Measurements from ENCODE around the gene OR10P1.
"Not testable (repeated sequence)": the region's sequence is repeated elsewhere in the genome, so short reads cannot be mapped to it uniquely, and the experiment has no call there.

OR10P1 gene, protein sequence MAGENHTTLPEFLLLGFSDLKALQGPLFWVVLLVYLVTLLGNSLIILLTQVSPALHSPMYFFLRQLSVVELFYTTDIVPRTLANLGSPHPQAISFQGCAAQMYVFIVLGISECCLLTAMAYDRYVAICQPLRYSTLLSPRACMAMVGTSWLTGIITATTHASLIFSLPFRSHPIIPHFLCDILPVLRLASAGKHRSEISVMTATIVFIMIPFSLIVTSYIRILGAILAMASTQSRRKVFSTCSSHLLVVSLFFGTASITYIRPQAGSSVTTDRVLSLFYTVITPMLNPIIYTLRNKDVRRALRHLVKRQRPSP

DNA sequence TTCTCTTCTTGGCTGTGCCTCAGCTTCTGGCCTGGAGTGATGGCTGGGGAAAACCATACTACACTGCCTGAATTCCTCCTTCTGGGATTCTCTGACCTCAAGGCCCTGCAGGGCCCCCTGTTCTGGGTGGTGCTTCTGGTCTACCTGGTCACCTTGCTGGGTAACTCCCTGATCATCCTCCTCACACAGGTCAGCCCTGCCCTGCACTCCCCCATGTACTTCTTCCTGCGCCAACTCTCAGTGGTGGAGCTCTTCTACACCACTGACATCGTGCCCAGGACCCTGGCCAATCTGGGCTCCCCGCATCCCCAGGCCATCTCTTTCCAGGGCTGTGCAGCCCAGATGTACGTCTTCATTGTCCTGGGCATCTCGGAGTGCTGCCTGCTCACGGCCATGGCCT lies at the start of gene OR10P1:
TSS of gene OR10P1 (plus strand) at position 40 of the 400 bp plus-strand sequence. CDS start at position 40, 0 bp downstream.
- DNase-seq (ENCODE audit: low read depth), result no peak

DNA sequence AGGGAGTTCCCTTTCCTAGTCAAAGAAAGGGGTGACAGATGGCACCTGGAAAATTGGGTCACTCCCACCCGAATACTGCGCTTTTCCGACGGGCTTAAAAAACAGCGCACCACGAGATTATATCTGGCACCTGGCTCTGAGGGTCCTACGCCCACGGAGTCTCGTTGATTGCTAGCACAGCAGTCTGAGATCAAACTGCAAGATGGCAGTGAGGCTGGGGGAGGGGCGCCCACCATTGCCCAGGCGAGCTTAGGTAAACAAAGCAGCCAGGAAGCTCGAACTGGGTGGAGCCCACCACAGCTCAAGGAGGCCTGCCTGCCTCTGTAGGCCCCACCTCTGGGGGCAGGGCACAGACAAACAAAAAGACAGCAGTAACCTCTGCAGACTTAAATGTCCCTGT lies 46.5 kb upstream of the OR10P1 start:
- not testable (repeated sequence) for DNase-seq (ENCODE audit: low read depth)

DNA sequence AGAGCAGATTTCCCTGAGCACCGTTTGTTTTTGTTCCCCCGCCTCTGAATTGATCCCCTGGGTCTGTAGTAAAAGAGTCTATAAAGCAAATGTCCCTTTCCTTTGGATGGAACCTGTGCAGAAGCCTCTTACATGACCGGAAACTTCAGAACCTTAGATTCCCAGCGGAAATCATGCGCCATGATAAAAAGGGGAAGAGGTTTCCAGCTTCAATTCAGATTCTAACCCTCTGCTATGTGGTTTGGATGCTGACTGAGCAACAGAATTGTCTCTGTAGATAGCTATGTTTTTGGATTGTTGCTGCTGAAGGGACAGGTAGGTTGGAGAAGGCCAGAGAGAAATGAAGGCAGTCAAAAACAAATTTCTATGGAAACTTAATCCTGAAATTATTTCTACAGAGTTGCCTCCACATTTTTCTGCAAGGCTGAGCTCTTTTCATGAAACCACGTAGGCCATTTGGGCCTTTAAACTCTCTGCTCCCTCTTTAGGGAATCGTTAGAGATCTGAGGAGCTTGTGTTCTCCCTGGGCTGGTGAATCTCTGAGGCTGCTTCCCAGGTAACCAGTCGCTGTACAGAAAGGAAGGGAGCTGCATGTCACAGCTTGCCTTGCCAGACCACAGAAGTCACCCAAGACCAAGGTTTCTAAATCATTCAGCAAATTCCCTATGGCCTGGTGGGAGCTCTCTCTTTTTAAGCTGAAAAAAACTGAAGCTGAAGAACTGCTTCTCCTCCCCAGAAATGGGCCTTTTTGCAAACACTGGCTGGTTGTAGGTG lies 28.7 kb upstream of the OR10P1 start:
- DNase-seq (ENCODE audit: low read depth), result no peak

DNA sequence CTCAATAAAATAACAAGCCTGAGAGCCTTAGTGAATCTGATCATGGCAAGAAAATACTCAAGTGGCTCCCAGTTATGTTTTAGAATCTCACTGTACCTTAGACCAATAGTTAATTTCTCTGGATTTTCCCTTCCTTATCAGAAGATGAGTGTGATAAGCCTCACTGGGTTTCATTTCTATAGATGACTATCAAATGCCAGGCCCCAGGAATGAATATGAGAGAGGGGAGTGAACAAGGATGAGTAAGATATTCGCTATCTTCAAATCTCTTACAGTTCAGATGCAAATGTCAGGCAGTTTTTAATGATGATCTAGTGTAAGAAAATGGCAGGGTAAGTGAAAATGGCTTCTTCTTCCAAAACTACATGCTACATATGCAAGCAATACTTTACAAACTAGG lies 26.1 kb upstream of the OR10P1 start:
- DNase-seq (ENCODE audit: low read depth), result no peak

DNA sequence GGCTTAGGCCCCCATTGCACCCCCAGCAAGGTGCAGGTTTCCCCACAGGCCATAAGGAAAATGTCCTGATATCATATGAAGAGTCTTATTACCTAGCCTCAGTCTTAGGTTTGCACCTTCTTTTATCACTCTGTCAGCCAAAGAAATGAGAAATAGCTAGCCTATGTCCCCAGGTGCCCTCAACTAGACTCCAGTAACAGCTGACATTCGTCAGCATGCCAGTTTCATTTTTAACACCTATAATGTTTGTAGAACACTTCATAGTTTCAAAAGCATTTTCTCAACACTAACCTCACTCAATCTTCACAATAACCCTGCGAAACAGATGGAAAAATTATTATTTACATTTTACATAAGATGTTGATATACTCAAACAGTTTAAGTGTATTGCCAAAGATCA lies 24.0 kb upstream of the OR10P1 start:
- no peak for DNase-seq (ENCODE audit: low read depth)

DNA sequence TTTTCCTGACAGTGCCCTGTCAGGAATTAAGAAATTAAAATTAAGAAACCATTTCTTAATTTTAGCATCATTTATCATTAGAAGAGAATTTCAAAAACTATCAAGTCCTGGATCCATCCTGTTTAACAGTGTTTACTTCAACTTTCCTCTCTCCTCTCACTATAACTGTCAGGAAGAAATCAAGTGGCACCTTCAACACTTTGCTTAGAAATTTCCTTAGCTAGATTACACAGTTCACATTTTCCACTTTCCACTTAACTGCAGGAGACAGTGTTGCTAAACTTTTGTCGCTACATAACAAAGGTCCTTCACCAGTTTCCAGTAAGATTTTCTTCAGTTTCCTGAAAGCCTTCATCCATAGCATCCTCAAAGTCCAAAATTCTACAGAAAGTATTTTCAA lies 21.9 kb upstream of the OR10P1 start:
- DNase-seq (ENCODE audit: low read depth), result no peak

DNA sequence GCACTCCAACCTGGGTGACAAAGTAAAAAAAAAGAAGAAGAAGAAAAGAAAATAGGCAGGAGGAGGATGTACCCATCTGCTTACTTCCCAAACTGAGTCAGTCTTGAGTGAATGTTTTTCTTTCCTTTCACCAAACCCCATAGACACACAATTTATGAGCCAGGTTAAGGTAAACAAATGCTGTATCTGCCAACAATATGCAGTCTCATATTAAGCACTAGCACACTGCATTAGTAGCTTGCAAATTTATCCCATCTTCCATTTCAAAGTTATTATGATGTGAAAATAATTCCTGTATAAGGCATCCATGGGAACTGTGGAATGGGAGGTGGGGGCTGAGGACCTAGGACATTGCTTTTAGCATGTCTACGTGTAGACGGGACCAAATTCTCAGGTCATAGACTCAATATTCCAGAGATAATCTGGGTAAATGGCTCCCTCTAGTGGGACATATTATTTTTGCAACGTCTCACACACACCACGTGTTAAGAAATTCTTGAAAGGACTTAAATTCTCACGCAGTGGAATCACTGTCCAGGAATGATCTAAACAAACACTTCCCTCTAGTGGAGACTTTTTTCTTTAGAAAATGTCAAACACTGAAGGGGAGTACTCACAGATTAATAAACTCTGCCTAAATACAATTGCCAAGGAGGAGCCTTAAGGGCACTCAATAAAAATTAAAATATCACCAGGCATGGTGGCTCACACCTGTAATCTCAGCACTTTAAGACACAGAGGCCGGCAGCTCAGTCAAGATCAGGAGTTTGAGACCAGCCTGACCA lies 17.1 kb upstream of the OR10P1 start:
- peak; percentile 93 for DNase-seq (ENCODE audit: low read depth)

DNA sequence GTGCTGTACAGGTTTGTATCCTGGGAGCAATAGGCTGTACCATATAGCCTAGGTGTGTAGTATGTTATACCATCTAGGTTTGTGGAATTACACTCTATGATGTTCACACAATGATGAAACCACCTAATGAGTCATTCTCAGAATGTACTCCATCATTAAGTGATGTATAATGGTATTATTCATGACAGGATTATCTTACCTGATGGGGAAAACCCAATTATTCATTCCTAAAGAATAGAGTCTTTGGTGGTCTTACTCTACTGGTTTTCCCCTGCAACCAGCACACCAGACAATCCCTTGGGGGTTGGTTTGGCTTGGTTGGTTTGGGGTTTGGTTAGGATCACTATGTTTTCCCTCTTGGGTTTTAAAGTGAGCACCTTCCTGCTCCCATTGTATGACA lies 12.6 kb upstream of the OR10P1 start:
- no peak for DNase-seq (ENCODE audit: low read depth)

DNA sequence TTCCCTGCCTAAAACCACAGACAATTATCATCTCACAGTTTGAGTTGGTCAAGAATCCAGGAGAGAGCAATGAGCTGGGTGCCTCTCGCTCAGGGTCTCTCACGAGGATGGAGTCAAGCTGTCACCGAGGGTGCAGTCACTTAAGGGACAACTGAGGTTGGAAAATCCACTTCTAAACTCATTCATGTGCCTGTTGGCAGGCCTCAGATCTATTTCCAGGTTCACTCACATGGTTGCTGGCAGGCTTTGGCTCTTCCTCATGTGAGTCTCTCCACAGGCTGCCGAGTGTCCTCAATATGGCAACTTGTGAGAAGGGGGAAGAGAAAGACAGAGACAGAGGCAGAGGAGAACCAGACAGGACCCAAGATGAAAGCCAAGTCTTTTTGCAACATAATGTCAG lies 10.5 kb upstream of the OR10P1 start:
- no peak for DNase-seq (ENCODE audit: low read depth)

DNA sequence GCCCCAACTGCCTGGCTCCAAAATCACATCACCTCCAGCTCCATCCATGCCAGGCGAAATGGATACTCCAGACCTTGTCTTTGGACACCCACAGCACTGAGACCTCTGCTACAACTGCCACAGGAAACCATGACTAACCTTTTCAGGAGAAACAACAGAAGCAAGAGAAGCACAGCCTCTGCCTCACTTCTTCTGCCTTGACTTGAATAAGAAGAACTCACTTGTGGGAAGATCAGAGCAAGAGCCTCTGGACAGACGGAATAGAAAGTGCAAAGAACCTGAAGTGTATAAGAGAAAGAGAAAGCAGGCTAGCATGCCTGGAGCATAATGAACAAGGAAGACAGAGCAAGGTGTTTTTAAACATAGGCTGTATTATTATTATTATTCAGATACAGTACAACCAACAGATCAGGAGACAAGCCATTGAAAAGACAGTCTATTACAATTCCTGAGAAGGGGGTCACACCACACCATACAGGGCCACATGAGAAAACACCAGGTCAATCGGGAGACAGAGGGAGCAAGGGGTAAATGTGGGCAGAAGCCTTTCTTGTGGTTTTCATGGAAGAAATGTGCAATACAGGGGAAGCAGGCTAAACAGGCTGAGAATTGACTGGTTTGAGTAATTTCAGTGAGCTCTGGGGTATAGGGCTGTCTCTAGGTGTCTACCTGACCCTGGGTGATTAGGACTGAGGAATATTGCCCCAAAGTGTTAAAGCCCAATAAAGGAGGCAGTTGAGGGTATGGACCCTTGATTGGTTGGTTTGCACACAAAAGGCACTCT lies 7.4 kb upstream of the OR10P1 start:
- DNase-seq (ENCODE audit: low read depth), result no peak

DNA sequence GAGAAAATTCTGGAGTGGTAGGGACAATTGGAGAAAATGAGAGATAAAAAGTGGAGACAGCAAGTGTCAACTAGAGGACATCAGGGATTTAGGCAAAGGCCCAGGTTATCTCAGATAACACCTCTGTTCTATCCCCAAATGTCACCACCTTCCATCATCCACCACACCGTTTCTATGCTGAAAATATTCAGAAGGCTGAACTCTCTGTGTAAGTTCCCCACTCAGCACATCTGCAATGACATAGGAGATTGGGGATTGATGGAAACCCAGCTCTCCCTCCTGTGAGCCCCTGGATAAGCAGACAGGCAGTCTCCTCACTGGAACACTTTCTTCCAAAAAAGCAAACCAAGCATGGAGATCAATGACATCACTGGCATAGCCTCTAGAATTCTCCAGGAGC lies 5.6 kb upstream of the OR10P1 start:
- DNase-seq (ENCODE audit: low read depth), result no peak

DNA sequence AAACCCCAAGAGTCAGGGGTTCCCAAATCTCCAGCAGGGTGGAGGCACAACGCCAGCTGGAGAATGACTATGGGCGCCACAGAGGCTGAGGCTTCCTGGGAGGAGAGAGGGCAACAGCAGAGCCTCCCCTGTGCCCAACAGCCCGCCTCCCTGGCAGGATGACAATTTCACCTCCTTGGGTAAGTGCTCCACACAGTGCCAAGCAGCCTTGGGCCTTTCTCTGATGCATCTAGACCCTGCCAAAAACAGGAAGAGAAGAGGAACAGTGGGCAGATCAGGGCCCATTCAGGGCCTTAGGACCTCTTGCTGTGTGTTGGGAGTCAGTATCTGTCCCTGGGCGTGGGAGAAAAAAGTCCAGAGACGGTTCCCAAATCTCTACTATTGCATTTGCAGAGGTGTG lies 5.0 kb upstream of the OR10P1 start:
- no peak for DNase-seq (ENCODE audit: low read depth)

DNA sequence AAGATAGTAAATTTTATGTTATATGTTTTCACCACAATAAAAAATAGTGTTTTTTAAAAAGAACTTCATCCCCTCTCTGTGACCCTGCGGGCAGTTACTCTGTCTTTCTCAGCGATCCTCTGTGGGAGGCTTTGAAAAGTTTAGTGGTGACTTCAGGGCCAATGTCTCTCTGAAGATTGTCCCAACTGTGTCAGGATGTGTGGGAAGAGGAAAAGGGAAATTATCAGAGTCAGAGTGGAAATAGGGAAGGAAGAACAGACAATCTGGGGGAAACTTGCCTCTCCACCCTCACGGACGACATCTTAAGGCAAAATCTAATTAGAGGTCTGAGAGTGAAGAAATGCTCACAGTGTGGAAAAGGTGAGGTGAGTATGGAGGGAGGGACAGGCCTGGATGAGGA lies 3.5 kb upstream of the OR10P1 start:
- DNase-seq (ENCODE audit: low read depth), result no peak

DNA sequence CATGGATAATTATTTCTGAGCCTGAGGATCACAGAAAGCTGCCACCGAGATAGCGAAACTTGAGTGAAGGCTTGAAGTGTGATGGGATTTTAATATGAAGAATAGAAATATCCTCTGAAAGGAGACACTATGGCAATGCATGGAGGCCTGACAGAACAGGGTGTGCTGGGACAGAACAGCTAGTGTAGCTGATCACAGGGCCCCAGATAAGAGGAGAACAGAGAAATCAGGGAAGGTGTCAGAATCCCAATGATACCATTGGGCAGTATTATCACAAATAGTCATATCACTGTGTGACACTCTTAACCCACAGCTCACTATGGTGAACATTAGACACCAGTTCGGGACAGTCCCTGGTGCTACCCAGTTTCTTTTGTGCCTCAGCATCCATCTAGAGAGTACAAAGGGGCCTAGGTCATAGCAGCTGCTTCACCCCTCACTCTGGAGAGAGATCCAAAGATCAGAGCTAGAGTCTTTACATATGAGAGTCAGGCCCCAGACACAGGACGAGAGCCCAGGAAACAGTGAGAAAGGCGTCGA lies 506 bp upstream of the OR10P1 start:
- no peak for DNase-seq (ENCODE audit: low read depth)

DNA sequence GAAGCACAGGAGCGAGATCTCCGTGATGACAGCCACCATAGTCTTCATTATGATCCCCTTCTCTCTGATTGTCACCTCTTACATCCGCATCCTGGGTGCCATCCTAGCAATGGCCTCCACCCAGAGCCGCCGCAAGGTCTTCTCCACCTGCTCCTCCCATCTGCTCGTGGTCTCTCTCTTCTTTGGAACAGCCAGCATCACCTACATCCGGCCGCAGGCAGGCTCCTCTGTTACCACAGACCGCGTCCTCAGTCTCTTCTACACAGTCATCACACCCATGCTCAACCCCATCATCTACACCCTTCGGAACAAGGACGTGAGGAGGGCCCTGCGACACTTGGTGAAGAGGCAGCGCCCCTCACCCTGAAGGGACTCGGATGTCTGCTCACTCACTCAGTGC lies 775 bp downstream of the OR10P1 start:
- no peak for DNase-seq (ENCODE audit: low read depth)

DNA sequence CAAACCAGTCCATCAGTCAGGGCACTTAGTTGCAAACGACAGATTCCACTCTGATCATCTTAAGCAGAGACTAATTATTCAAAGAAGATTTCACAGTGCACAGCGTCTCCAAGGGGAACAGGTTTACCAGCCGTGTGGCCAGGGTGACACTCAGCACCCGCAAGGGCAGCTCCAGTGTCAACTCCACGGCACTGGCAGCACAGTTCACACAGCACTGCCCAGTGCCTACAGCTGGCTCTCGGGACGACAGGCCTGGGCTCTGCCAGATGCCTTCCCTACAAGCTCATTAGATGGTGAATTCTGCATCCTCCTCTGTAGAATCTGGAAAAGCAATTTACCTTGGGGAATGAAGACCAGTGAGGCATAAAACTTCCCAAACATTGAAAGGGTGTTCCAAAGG lies 4.9 kb downstream of the OR10P1 start:
- DNase-seq (ENCODE audit: low read depth), result no peak

DNA sequence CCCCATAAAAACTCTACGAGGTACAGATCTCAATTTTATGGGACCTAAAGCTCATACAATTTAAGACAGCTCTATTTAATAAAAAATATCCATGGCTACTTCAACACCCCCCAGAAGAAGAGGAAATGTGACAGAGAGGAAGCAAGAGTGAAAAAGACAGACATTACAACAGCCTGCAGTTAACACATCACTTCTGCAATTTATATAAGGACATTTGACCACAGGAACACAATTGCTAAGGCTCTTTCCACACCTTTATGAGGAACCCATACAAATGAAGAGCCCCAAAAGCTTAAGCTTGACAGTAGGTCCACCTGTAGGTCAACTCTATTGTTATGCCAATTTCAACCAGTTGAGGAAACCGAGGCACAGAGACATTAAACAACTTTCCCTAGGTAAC lies 5.6 kb downstream of the OR10P1 start:
- DNase-seq (ENCODE audit: low read depth), result no peak

DNA sequence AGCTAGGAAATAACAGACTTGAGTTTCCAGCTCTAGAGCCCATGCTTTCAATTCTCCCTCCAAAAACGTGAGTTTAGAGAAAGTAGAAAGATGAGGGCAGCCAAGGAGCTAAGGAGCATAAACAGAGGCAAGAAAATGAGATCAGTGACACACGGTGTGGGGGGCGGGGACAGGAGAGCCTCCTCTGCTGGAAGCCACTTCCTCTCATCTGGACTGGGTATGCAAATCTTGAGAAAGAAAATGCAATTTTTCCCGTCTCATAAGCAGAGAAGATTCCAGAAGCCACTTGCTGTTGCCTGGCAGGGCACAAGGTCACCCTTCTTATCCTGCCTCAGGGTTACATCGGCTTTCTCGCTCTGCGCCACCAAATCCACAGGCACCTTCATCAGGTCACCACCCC lies 6.0 kb downstream of the OR10P1 start:
- DNase-seq (ENCODE audit: low read depth), result no peak

DNA sequence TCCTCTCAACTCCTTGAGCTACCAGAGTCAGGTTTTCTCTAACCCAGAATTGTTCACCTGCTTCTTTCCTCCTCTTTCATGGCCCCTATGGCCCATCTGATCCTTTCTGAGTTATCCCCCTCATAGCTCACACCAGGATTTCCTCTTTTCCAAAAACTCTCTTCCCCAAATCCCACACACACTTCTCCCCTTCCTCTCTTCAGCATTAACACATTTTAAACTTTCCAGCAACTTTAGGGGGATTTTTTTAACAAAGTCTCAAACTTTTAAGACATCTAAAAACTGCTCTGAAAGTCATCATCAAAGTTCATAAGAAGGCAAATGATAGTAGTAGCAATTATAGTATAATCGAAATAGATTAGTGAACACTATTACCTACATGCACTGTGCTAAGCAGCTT lies 7.9 kb downstream of the OR10P1 start:
- DNase-seq (ENCODE audit: low read depth), result no peak

DNA sequence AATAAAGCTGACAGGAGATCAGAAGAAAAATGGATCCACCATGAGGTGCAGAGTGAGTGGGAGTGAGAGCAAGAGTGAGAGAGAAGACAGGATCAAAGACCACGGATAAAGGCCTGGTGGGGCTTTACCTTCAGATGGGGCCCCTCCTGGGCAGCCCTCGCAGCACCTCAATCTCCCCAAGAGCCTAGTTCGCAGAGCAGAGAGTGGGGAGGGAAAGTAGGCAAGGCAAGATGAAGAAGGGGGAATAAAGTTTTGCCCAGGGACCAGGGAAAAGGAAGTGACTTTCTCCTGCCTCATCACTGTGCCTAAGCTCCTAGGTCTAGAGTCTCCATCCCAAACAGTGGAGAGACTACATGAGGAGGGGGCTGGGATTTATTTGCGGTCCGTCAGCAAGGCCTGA lies 10.3 kb downstream of the OR10P1 start:
- no peak for DNase-seq (ENCODE audit: low read depth)

DNA sequence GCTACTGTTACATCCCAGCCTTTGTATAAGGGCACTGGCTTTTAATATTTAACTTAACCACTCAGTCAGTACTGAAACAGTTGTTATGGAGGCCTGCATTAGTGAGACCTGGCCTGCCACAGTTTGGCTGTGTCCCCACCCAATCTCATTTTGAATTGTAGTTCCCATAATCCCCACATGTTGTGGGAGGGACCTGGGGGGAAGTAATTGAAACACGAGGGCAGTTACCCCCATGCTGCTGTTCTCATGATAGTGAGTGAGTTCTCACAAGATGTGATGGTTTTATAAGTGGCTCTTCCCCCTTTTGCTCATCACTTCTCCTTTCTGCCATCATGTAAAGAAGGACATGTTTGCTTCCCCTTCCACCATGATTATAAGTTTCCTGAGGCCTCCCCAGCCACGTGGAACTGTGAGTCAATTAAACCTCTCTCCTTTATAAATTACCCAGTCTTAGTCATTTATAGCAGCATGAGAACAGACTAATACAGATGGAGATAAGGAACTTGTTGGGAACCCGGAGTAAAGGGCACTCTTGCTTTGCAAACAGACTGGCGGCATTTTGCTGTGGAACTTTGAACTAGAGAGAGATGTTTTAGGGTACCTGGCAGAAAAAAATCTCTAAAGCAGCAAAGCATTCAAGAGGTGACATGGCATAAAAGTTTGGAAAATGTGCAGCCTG lies 14.1 kb downstream of the OR10P1 start:
- not testable (repeated sequence) for DNase-seq (ENCODE audit: low read depth)
